BJ (cell line): ENCODE data around the gene MGAT5. TPM values are rescaled to one million over a fixed set of nuclear protein-coding genes. Genes with fewer than 3 reads are reported as not detected.

ENCODE experiments used
- CTCF ChIA-PET: fragments of 350-600 bp; formaldehyde crosslinking; extraction: SDS; loops from one replicate; lab custom pipeline; 2021; ENCODE audit warnings: antibody characterized with exemption, inconsistent platforms; lab: Yijun Ruan, JAX
- POLR2A ChIA-PET: fragments of 300-600 bp; sonication (Branson Sonifier 250); formaldehyde crosslinking; extraction: SDS; loops from one replicate; lab custom pipeline; 2021; ENCODE audit warnings: antibody characterized with exemption; lab: Charles Lee
- DNase-seq: peaks from one replicate; pipeline ENCODE4 v3.0.0-alpha.2; 2011; ENCODE audit warnings: low read depth
- H3K27me3 ChIP-seq: 2 replicates; pipeline ENCODE4 v1.6.0; 2011; ENCODE audit warnings: low read length; ENCODE audit not compliant: control insufficient read depth, insufficient read depth
- H3K36me3 ChIP-seq: 2 replicates; pipeline ENCODE4 v1.5.1; 2011; ENCODE audit warnings: low read length; ENCODE audit not compliant: control insufficient read depth, insufficient read depth
- H3K4me3 ChIP-seq: 2 replicates; pipeline ENCODE4 v1.5.1; 2011; ENCODE audit warnings: low read depth, mild to moderate bottlenecking, control low read depth, low read length
- polyA plus RNA-seq: library from polyadenylated mRNA; depleted of rRNA; stranded (reverse); fragments of >200 nt; gene quantifications from 2 replicates; pipeline ENCODE4 v1.2.3, GENCODE V29; 2011
- TF ChIP-seq, protein P1 (sequence below): IDR thresholded peaks from 2 replicates; pipeline ENCODE4 v1.5.1; 2011; ENCODE audit warnings: low read depth, mild to moderate bottlenecking, control low read depth, inconsistent platforms, low read length, moderate library complexity; ENCODE audit not compliant: insufficient read depth

MGAT5 gene
- polyA plus RNA-seq, 1 experiment: 25.0 TPM

DNA sequence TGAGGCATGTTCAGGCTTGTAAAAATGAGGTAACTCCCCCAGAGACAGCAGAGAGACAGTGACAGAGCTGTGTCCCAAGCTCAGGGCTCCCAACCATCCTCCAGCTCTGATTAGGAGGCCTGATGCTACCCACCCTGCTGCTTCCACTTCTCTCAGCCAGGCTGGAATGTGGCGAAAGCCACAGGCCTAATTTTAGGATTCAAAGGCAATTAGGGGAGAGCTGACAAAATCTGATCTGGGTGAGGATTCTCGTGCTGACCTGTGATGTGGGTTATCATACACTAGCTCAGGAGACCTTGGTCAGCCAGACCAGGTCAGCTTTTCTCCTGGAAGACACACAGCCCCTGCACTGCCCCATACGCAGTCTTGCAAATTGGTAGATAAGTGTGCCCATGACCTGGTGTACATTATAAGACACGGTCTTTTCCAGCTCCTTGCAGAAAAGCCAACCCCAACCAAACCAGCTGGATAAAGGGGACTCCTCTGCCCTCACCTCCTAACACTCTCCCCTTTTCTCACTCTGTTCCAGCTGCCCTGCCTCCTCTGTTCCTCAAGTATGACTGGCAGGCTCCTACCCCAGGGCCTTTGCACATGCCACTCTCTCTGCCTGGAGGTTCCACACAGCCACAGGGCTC, 225.9 kb downstream of the MGAT5 start:
- Histone ChIP-seq H3K36me3 (no peaks in the 10 kb centered on the region), H3K27me3 (peaks cover 1% of the 10 kb centered on the region), H3K4me3 (no peak overlapping the region)
- ChIA-PET POLR2A (no interaction called here), CTCF (interaction anchor here (0.5 to 1.8 kb wide), 2 partner anchors 29 to 600 kb away, joined by 3 to 4 read pairs; no protein-coding TSS in a partner anchor)
- TF ChIP-seq, protein P1, sequence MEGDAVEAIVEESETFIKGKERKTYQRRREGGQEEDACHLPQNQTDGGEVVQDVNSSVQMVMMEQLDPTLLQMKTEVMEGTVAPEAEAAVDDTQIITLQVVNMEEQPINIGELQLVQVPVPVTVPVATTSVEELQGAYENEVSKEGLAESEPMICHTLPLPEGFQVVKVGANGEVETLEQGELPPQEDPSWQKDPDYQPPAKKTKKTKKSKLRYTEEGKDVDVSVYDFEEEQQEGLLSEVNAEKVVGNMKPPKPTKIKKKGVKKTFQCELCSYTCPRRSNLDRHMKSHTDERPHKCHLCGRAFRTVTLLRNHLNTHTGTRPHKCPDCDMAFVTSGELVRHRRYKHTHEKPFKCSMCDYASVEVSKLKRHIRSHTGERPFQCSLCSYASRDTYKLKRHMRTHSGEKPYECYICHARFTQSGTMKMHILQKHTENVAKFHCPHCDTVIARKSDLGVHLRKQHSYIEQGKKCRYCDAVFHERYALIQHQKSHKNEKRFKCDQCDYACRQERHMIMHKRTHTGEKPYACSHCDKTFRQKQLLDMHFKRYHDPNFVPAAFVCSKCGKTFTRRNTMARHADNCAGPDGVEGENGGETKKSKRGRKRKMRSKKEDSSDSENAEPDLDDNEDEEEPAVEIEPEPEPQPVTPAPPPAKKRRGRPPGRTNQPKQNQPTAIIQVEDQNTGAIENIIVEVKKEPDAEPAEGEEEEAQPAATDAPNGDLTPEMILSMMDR: no peak
- no peak for DNase-seq

DNA sequence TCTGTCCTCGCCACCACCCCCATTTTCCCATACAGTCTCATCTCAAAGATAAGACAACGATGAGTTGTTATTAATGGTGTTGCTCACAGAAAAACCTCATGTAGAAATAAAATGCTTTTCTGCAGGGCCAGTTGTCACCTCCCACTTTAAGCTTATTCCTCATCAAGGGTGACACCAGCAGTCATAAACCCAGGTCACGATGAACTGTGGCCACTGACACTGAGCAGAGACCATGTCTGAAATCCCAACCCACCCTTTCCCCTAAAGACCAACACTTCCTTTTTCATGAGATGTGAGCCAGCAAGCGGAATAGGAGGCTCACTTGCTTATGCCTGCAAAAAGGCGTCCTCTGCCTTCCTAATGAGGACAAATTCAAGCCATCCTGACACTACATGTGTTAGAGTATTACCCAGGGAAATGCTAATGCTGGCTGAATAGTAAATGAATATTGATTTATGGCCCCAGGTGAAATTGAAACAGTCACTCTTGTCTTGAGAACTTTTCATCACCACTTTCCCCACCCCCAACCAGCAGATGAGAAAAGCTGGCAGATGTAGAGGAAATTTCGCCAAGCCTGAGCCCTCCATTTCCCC, 228.4 kb downstream of the MGAT5 start:
- POLR2A ChIA-PET: no interaction called here
- no peak overlapping the region for H3K4me3 ChIP-seq
- TF ChIP-seq, protein P1: no peak
- H3K27me3 ChIP-seq: peaks cover 1% of the 10 kb centered on the region
- CTCF ChIA-PET: interaction anchor here (1.8 kb wide), 1 partner anchor 31 kb away, joined by 4 read pairs; no protein-coding TSS in a partner anchor
- H3K36me3 ChIP-seq: no peaks in the 10 kb centered on the region
- no peak for DNase-seq

DNA sequence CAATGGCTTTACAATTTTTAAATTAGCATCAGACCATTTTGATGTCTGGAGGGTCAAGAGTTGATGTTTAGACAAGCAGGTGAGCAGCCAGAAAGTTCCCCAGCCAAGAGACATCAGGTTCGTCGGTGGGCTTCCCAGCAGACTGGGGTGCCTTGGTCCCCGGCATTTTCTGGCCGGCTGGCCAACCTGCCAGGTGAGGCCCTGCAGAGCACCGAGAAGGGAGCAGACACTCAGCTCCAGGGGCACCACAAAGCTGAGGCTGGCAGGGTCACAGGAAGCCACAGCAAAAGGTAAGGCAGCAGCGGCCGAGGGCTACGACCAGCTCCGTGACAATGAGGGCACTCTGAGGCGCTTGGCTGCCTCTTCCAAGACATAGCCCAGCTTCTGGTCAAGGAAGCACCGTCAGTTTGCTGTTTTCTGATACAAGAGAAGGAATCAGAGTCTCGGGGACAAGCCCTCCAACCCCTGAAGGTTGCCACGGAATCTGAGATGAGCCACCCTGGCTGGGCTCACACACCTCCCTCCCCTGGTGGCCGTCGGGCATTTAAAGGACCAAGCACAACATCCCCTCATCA, 229.0 kb downstream of the MGAT5 start:
- TF ChIP-seq, protein P1: no peak
- no peak for DNase-seq
- ChIA-PET POLR2A (no interaction called here), CTCF (no interaction called here)
- Histone ChIP-seq H3K4me3 (no peak overlapping the region), H3K27me3 (peaks cover 1% of the 10 kb centered on the region), H3K36me3 (no peaks in the 10 kb centered on the region)

GRCh38 chr2:134489732-134490384, 236.0 kb downstream of the MGAT5 start:
- POLR2A ChIA-PET: no interaction called here
- CTCF ChIA-PET: no interaction called here
- TF ChIP-seq, protein P1: no peak
- no peak for DNase-seq
- Histone ChIP-seq H3K36me3 (no peaks in the 10 kb centered on the region), H3K27me3 (no peaks in the 10 kb centered on the region; the same call in 1 of the 2 replicates), H3K4me3 (no peak overlapping the region)

- no peak for DNase-seq
- TF ChIP-seq, protein P1: no peak
- Histone ChIP-seq H3K4me3 (no peak overlapping the region), H3K36me3 (no peaks in the 10 kb centered on the region), H3K27me3 (no peaks in the 10 kb centered on the region)
- CTCF ChIA-PET: no interaction called here
- POLR2A ChIA-PET: no interaction called here
These were observed 236.7 kb downstream of the MGAT5 start for GRCh38 chr2:134490559-134490958.
